NCI-H510A treated with DMSO at 0.1 percent for 48 hours (cell line): ENCODE measurements around the gene WRNIP1.
"Not testable (repeated sequence)": the region's sequence is repeated elsewhere in the genome, so short reads cannot be mapped to it uniquely, and the experiment has no call there.

Experiments used
- DNase-seq: peaks from one replicate; lab custom pipeline; 2025; lab: John Stamatoyannopoulos, UW

WRNIP1 gene

GRCh38 chr6:2741756-2742155, 23.4 kb upstream of the WRNIP1 start:
- DNase-seq: no peak

DNA sequence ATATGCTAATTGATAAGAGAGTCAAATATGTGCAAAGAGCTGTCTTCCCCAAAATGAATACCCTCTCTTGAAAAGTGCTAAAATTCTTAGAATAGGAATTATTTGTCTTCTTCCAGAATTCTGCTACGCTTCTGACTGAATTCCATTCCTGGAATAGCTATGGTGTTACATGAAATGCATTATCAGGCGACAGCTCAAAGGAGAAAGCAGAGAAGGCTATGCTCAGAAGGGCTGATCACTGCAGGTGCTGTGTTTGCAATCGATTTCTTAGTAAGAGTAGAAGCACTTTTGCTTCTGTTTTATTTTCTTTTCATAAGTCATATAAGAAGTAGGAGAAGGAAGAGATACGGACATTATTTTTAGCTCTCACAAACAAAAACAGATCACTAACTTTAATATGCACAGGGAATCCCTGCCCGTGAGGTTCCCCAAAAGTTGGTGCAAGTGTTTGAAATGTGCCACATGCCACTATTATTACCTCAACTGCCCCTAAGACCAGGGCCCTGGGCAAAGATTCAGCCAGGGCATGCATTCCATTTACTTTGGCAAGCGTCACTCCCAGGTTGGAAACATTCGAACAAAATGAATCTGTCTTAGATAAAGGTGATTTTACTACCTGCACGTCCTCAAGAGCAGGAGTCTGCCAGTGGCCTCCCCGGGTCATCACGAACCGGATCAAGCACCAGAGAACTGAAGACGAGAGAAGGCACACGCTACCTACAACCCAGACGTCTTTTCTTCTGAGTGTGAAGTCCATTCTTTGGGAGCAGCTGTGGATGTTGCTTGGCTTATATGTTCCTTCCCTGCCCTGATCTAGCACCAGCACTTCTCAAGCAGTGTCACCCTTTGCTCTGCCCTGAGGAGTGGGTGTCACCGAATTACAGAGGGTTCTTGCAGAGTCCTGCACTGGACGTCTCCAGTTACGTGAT, 21.6 kb upstream of the WRNIP1 start:
- DNase-seq: no peak

GRCh38 chr6:2744209-2744771, 20.9 kb upstream of the WRNIP1 start:
- DNase-seq: peak; percentile 41

DNA sequence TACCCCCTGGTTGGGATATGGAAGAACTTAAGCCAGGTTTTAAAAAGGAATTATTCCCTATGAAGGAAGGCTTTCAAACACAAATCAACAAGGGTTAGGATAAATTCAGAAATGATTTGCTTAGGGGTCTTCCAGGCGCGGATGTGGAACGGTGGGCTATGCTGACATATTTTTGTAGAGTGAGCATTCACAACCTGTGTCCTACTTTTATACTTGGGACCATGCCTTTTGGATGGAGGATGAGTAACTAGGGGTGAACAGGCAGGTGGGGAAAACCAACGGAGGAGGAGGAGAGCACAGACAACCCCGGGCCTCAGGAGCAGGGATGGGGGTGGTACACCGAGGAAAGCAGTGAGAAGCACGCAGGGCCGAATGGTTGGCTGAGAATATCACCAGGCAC, 20.4 kb upstream of the WRNIP1 start:
- DNase-seq: no peak

GRCh38 chr6:2745246-2745645, 19.9 kb upstream of the WRNIP1 start:
- no peak for DNase-seq

DNA sequence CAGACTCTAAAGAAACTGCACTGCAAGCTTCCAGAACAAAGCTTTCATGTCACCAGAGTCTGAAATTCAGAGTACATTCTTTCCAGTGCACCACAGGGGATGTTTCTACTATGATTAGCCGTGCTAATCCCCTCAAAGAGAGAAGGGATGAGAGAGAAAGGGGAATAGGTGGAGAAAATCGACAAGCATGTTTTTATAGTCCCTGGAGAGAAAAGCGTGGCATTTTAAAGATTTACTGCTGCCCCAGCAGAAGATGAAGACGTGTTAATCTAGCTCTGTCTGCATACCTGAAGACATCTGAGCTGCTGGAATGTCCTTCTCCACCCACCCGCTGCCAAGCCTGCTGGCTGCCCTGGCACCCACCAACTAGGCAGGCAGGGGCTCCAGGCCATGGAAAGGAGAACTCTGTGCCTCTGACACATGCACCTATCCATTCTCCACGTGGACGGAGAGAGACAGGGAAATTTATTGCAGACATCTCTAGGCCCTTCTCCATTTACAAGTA, 18.6 kb upstream of the WRNIP1 start:
- no peak for DNase-seq

- no peak for DNase-seq
These were observed 17.0 kb upstream of the WRNIP1 start for GRCh38 chr6:2748183-2748582.

DNA sequence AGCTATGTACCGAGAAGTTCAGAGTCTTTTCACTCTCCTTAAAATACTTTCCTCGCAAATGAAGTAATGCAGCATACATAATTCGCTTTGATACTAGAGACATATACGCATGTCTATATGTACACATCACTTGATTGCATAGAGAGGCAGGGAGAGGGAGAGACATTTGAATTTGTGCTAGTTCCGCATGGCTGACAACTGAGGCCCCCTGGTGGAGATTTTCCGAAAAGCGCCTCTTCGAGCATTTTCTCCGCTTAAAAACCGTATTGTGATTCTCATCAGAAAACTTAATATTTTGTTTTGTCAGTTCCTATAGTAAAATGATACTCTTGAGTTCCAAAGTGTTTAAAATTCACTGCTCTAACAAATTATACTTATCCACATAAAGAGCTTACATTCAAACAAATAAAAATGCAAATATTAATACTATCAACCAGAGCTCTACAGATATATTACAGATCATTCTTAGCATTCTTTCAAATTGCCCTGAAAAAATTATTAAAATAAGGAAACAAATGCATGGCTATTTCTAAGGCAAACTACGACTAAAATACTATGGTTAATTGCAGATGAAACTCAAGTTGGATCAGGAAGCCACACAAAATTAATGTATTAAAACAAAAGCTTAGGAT, 15.1 kb upstream of the WRNIP1 start:
- DNase-seq: peak; percentile 60

DNA sequence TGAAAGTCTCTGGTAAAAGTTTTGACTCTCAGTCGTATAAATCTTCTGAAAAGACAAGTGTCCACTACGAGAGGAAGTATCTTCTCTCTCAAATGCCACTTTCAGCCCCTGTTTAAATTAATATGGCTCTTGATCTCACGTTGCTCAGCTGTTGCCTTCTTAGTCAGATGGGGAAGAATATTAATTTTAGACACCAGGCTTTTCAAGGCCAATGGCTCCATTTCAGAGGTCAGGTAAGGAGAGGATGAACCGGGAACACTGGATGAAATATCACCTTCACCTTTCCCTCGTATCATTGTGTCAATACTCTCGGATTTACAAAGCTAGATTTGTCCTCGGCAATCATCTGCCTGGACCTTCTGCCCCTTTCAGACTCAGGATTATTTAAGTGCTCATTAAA, 14.4 kb upstream of the WRNIP1 start, which contains the start of gene MYLK4:
MYLK4 (minus strand) TSS at position 91 of the 400 bp plus-strand sequence. CDS start 1,628 bp downstream, outside the sequence.
- DNase-seq: no peak

- DNase-seq: no peak
These were observed 13.3 kb upstream of the WRNIP1 start for GRCh38 chr6:2751871-2752270.

GRCh38 chr6:2752477-2753109, 12.6 kb upstream of the WRNIP1 start:
- no peak for DNase-seq

- no peak for DNase-seq
These were observed 12.1 kb upstream of the WRNIP1 start for GRCh38 chr6:2753110-2753489.

GRCh38 chr6:2753743-2754142, 11.4 kb upstream of the WRNIP1 start:
- DNase-seq: no peak

DNA sequence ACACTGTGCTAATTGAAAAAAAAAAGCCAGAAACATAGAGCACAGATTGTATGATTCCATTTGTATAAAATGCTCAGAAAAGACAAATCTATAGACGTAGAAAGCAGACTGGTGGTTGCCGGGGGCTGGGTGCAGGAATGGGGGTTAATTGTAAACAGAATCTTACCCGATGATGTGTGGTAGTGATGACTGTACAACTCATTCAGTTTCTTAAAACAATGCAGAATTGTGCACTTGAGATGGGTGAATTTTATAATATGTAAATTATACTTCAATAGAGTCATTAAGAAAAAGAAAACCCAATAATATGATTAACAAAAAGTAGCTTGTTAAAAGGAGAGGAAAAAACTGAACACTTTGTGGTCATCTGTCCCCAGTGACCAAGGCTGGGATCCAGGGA, 10.8 kb upstream of the WRNIP1 start:
- no peak for DNase-seq

GRCh38 chr6:2754911-2755310, 10.3 kb upstream of the WRNIP1 start:
- DNase-seq: no peak

DNA sequence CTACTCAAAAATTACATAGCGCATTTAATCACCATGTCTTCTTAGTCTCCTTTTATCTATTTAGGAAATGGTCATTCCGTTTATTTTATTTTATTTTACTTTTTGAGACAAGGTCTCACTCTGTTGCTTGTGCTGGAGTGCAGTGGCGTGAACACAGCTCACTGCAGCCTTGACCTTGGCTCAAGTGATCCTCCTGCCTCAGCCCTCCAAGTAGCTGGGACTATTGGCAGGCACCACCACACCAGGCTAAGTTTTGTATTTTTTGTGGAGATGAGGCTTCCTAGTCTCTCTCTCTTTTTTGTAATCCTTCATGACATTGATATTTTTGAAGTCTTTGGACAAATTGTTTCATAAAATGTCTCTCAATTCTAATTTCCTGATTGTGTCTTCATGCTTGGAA, 9.7 kb upstream of the WRNIP1 start:
- DNase-seq: no peak

GRCh38 chr6:2756241-2756640, 9.0 kb upstream of the WRNIP1 start:
- no peak for DNase-seq

DNA sequence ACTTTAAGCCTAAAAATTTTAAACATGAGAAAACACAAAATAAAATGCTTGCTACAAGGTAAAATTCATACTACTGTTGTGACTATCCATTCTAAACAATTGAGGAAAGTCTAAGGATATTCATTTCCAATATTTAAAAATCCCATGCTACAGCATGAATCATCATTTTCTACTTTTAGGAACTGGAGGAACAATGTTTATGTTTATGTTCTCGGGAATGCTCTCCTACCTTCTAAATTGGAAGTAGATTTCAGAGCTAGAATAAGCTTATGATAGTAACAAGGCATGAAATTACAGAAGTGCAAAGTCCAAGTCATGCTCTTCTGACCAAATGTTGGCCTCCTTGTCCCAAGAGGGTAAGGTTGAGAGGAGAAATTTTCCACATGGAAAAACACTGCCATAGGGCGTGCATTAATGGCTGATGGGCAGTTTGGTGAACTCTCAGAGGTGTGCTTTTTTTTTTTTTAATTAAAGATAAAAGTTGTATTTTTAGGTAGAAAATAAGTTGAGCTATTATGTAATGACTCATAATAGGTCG, 8.4 kb upstream of the WRNIP1 start:
- DNase-seq: no peak

DNA sequence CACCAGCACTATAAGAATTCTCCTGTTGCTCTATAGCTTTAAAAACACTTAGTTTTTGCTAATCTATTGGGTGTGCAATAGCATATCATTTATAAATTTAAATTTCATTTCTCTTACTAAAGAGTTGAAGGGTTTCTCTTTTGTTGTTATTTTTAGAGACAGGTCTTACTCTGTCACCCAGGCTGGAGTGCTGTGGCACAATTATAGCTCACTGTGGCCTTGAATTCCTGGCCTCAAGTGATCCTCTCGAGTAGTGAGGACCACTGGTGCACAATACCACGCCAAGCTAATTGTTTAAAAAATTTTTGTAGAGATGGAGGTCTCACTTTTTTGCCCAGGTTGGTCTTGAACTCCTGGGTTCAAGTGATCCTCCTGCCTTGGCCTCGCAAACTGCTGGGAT, 6.2 kb upstream of the WRNIP1 start:
- no peak for DNase-seq

GRCh38 chr6:2760882-2761842, 4.0 kb upstream of the WRNIP1 start:
- no peak for DNase-seq

DNA sequence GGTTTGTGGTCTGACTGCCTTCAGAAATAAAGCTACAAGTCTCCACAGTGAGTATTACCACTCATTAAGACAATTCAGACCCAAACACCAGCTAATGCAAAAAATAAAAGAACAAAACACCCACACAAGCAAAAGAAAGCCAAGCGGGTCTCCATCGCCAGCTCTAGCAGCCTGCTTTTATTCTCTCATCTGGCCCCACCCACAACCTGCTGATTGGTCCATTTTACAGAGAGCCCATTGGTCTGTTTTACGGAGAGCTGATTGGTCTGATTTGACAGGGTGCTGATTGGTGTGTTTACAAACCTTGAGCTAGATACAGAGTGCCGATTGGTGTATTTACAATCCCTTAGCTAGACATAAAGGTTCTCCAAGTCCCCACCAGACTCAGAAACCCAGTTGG, 2.3 kb upstream of the WRNIP1 start:
- not testable (repeated sequence) for DNase-seq
